ENCODE data around the gene LCN2. TPM values are rescaled to one million over a fixed set of nuclear protein-coding genes. Genes with fewer than 3 reads are reported as not detected.

LCN2 gene
- total RNA-seq, 1 donor from 2014 or later: 23.6 TPM

GRCh38 chr9:128149951-128150593 lies 819 bp downstream of the LCN2 start:
- no peak for DNase-seq (ENCODE audit: low read depth)

GRCh38 chr9:128150594-128151308 lies 1.5 kb downstream of the LCN2 start:
- DNase-seq (ENCODE audit: low read depth): no peak

- DNase-seq (ENCODE audit: low read depth): no peak
These were observed 2.3 kb downstream of the LCN2 start for GRCh38 chr9:128151309-128152132.

GRCh38 chr9:128152133-128153059 lies 3.1 kb downstream of the LCN2 start:
- no peak for DNase-seq (ENCODE audit: low read depth)

- DNase-seq (ENCODE audit: low read depth): no peak
These were observed 4.0 kb downstream of the LCN2 start for GRCh38 chr9:128153060-128153946.

- no peak for DNase-seq (ENCODE audit: low read depth)
These were observed 4.9 kb downstream of the LCN2 start for GRCh38 chr9:128153947-128154695.

- DNase-seq (ENCODE audit: low read depth): no peak
These were observed 6.7 kb downstream of the LCN2 start for GRCh38 chr9:128155736-128156500.

- no peak for DNase-seq (ENCODE audit: low read depth)
These were observed 10.2 kb downstream of the LCN2 start for GRCh38 chr9:128159522-128159783.

GRCh38 chr9:128159784-128160602 lies 10.7 kb downstream of the LCN2 start, which contains the start of gene BBLN:
Gene BBLN (plus strand): TSS chr9:128160265. CDS start chr9:128160408, 143 bp downstream.
- DNase-seq (ENCODE audit: low read depth): peak; percentile 52

- no peak for DNase-seq (ENCODE audit: low read depth)
These were observed 11.3 kb downstream of the LCN2 start for GRCh38 chr9:128160603-128160987.

- no peak for DNase-seq (ENCODE audit: low read depth)
These were observed 12.1 kb downstream of the LCN2 start for GRCh38 chr9:128161215-128161902.

GRCh38 chr9:128162215-128163026 lies 13.2 kb downstream of the LCN2 start:
- no peak for DNase-seq (ENCODE audit: low read depth)

- no peak for DNase-seq (ENCODE audit: low read depth)
These were observed 13.8 kb downstream of the LCN2 start for GRCh38 chr9:128163027-128163515.

GRCh38 chr9:128163523-128164306 lies 14.5 kb downstream of the LCN2 start:
- no peak for DNase-seq (ENCODE audit: low read depth)

- peak; percentile 40 for DNase-seq (ENCODE audit: low read depth)
These were observed 15.1 kb downstream of the LCN2 start for GRCh38 chr9:128164307-128164885.
